Sigmoid colon (tissue), 4 donors: ENCODE measurements around the gene ACIN1.

Experiments
- CTCF ChIP-seq, 4 experiments: fragments of 450-650 bp in 3 of 4; fragments of 200-600 bp in 1 of 4; IDR thresholded peaks; one replicate each; pipeline ENCODE4 v1.5.1; 2016 to 2019; ENCODE audit warnings: antibody characterized with exemption in 4 of 4, mild to moderate bottlenecking in 3 of 4, moderate library complexity in 2 of 4
- EP300 ChIP-seq, 4 donors: sonication (generic); formaldehyde crosslinking; IDR thresholded peaks; one replicate each; pipeline ENCODE4 v1.6.1; 2017; ENCODE audit warnings: antibody characterized with exemption in 4 of 4
- POLR2A ChIP-seq, 2 donors: fragments of 450-650 bp; IDR thresholded peaks; one replicate each; pipeline ENCODE4 v1.6.1; 2016; ENCODE audit warnings: antibody characterized with exemption in 2 of 2, mild to moderate bottlenecking in 2 of 2, moderate library complexity in 2 of 2
- POLR2AphosphoS5 ChIP-seq, 4 donors: sonication (generic); formaldehyde crosslinking; IDR thresholded peaks; one replicate each; pipeline ENCODE4 v1.6.1; 2017; ENCODE audit warnings: antibody characterized with exemption in 4 of 4

GRCh38 chr14:23113431-23114119, 18.6 kb upstream of the ACIN1 start:
- TF ChIP-seq CTCF (IDR thresholded peaks at IDR 0.05) (no peak), POLR2A (IDR thresholded peaks at IDR 0.05) (no peak), POLR2AphosphoS5 (IDR thresholded peaks at IDR 0.05) (no peak), EP300 (IDR thresholded peaks at IDR 0.05) (no peak)
